HEK293 (cell line): ENCODE measurements around the gene GALNS.

ENCODE experiments used
- ZNF558 ChIP-seq: fragments of 450-650 bp; formaldehyde crosslinking; IDR thresholded peaks from 2 replicates; pipeline ENCODE4 v1.5.1; 2016; ENCODE audit warnings: missing biosample characterization, missing genetic modification characterization
- TF ChIP-seq, protein P1 (sequence below): fragments of 450-650 bp; formaldehyde crosslinking; IDR thresholded peaks from 2 replicates; pipeline ENCODE4 v1.5.1; 2016; ENCODE audit warnings: missing biosample characterization, missing genetic modification characterization
- TF ChIP-seq, protein P2 (sequence below): fragments of 450-650 bp; formaldehyde crosslinking; IDR thresholded peaks from 2 replicates; pipeline ENCODE4 v1.5.1; 2016; ENCODE audit warnings: missing biosample characterization, missing genetic modification characterization
- TF ChIP-seq, protein P3 (sequence below): fragments of 450-650 bp; formaldehyde crosslinking; IDR thresholded peaks from 2 replicates; pipeline ENCODE4 v1.5.1; 2016; ENCODE audit warnings: missing biosample characterization, missing genetic modification characterization

DNA sequence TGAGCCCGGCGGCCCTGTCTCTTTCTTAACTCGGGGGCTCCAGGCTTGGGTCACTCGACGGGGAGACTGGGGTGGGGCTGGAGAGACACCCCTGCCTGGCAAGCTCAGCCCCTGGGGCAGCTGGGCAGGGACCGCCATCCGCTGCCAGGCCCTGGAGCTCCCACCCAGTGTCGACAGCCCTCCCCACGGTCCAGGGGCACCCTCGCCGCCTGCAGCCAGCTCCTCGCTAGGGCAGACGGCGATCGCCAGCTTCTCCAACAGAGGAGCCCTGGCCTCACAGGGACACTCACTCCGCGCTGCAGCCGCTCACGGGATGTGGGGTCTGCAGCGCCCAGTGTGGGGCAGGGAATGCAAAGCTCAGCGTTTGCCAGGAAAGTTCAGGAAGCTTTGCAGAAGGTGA, 29.0 kb downstream of the GALNS start:
- TF ChIP-seq, protein P1, sequence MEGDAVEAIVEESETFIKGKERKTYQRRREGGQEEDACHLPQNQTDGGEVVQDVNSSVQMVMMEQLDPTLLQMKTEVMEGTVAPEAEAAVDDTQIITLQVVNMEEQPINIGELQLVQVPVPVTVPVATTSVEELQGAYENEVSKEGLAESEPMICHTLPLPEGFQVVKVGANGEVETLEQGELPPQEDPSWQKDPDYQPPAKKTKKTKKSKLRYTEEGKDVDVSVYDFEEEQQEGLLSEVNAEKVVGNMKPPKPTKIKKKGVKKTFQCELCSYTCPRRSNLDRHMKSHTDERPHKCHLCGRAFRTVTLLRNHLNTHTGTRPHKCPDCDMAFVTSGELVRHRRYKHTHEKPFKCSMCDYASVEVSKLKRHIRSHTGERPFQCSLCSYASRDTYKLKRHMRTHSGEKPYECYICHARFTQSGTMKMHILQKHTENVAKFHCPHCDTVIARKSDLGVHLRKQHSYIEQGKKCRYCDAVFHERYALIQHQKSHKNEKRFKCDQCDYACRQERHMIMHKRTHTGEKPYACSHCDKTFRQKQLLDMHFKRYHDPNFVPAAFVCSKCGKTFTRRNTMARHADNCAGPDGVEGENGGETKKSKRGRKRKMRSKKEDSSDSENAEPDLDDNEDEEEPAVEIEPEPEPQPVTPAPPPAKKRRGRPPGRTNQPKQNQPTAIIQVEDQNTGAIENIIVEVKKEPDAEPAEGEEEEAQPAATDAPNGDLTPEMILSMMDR = no peak
- TF ChIP-seq, protein P2, sequence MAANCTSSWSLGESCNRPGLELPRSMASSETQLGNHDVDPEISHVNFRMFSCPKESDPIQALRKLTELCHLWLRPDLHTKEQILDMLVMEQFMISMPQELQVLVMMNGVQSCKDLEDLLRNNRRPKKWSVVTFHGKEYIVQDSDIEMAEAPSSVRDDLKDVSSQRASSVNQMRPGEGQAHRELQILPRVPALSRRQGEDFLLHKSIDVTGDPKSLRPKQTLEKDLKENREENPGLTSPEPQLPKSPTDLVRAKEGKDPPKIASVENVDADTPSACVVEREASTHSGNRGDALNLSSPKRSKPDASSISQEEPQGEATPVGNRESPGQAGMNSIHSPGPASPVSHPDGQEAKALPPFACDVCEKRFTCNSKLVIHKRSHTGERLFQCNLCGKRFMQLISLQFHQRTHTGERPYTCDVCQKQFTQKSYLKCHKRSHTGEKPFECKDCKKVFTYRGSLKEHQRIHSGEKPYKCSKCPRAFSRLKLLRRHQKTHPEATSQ (tag by site-specific recombination) = no peak
- TF ChIP-seq, protein P3, sequence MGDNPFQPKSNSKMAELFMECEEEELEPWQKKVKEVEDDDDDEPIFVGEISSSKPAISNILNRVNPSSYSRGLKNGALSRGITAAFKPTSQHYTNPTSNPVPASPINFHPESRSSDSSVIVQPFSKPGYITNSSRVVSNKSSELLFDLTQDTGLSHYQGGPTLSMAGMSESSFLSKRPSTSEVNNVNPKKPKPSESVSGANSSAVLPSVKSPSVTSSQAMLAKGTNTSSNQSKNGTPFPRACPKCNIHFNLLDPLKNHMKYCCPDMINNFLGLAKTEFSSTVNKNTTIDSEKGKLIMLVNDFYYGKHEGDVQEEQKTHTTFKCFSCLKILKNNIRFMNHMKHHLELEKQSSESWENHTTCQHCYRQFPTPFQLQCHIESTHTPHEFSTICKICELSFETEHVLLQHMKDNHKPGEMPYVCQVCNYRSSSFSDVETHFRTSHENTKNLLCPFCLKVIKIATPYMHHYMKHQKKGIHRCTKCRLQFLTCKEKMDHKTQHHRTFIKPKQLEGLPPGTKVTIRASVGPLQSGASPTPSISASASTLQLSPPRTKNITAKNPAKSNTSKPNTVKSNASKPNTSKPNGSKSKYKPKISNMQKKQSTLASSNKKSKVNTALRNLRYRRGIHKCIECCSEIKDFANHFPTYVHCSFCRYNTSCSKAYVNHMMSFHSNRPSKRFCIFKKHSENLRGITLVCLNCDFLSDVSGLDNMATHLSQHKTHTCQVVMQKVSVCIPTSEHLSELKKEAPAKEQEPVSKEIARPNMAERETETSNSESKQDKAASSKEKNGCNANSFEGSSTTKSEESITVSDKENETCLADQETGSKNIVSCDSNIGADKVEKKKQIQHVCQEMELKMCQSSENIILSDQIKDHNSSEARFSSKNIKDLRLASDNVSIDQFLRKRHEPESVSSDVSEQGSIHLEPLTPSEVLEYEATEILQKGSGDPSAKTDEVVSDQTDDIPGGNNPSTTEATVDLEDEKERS (tag by site-specific recombination) = no peak
- TF ChIP-seq ZNF558 (tag by site-specific recombination) = no peak
